Islet precursor cell (in vitro differentiated cells): Measurements from ENCODE around the gene MTNR1A.

Source experiments
- DNase-seq: peaks from one replicate; pipeline ENCODE4 v3.0.0-alpha.2; 2018

Gene MTNR1A

DNA sequence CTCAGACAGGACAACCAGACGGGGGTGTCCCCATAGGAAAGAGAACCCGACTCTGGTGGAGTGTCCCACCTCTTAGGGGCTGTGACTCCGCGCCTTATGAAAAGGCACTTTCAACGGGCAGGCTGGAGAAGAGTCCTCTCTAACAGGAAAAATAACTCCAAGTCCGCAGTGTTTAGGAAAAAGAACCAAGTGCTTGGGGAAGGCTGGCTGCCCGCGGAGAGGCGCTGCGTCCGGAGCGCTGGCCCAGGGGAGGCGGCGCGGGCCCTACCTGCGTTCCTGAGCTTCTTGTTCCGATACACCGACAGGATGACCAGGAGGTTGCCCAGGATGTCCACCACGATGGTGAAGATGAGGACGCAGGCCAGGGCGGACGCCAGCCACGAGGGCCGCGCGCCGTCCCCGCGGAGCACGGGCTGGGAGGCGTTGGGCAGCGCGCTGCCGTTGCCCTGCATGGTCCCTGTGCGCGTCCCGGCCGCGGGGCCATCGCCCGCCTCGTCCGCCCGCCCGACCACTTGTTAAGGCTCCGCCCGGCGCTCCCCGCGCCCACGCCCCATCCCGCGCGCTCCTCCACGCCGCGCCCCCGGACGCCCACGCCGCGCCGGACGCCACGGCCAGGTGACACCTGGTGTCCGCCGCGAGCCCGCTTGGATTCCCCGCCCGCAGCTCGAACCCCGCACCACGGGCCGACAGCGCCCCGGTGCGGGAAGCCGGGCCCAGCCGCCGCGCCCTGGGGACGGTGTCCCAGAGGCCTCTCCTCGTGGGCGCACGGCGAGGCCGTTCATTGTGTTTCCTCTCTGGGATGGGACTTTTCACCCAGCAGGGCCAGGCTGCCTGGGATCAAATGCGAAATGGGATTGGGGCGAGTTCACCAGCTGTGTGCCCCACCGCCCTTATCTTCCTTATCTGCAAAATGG is at the start of gene MTNR1A:
Gene MTNR1A, minus strand, starts transcription at position 654 of the 914 bp plus-strand sequence. Its CDS starts 202 bp downstream, at position 452.
- DNase-seq = peak; percentile 75

DNA sequence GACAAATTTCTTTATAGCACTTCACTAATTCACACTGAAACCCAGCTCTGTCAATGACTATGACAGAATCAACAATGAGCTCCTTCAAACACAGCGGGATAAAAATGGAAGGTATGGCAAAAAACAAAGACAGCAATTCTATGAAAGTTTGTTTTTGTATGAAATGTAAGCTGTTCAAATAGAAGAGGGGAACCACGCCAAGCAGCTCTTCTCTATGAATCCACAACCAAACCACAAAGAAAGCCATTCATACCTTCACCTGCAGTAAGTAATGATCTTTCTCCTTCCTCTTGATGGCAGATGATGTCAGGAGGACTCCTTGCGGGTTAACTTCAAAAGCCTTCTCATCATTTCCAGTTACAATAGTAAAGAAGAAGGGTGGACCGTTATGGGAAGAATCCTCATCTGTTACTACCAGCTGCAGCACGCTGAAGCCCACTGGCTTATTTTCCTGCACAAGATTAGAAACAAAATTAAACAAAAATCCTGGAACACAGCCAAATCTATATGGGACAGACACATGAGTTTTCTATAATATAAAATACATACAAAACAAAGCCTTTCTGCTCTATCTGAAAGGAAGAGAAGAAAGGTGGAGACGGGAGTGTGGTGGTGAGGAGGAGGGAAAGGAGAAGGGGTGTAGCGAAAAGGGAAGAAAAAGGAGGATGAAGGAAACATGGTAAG is 48.9 kb upstream of the MTNR1A start:
- DNase-seq = no peak

DNA sequence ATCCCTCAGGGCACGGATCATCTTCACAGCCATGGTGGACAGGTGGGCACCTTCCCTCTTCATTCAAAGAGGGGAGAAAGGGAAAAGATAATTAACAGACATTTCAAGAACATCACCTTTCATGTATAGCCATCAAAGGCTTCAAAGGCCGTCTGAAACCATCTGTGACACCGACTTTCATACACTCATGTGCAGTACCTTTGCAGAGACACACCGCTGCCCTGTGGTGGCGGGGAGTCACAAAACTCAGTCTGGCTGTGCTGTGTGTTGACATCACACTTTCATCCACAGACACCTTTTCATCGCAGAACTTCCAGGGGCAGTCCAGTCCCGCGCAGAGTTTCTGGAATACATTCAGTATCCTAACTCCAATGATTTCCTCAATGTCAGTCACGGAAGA is 47.6 kb upstream of the MTNR1A start:
- no peak for DNase-seq

DNA sequence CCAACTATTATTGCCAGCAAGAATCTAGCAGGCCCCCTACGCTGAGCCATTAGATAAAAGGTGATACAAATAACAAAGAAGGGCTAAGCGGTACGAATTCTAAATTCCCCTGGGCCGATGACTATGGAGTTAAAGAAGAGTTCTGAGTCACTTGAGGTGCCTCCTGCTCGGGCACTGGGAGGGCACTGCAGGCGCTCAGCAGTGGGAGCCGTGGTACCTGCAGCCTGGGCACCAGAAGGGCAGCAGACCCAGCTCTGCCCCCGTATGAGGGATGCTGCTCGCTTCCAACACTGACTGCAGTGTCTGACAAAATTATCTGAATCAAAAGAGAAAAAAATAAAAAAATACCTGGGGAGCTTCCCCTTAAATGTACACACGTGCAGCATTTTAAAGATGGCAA is 44.1 kb upstream of the MTNR1A start:
- no peak for DNase-seq

DNA sequence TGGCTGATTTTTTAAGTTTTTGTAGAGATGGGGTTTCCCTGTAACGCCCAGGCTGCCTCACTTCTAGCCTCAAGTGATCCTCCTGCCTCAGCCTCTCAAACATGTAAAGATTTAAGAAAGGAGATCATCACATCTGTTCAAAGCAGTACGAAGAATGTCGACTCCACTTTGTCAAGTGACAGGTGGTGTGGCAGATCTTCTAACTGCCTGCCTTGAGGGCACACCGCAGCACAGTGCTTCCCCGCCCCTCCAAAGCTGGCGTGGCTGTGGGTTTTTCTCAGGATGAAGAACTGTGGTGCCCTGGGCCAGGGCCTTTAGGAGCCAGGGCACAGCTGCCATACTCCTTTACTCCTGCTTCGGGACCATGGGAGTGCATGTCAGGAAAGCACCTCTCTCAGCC is 43.3 kb upstream of the MTNR1A start:
- no peak for DNase-seq

DNA sequence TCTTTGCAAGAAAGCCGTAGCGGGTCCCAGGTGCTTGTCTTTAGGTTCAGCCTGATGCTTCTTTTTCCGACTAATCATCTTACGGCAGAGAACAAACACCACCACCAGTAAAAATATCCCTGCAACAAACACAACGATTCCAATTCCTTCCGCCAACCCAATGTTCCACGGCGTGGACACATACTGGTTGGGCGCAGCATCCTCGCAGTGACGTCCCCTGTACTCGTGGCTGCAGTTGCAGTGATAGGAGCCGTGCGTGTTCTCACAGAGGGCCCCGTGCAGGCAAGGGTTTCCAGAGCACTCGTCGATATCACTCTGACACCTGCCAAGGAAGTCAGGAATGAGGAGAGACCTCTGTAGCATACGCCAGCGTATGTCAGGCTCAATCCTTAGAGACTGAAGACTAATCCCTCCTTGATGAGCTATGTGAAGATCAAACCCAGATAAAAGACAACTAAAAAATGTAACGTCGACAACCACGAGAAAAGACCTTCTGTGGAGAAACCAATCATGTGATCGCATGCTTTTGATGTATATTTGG is 41.6 kb upstream of the MTNR1A start:
- DNase-seq = no peak

DNA sequence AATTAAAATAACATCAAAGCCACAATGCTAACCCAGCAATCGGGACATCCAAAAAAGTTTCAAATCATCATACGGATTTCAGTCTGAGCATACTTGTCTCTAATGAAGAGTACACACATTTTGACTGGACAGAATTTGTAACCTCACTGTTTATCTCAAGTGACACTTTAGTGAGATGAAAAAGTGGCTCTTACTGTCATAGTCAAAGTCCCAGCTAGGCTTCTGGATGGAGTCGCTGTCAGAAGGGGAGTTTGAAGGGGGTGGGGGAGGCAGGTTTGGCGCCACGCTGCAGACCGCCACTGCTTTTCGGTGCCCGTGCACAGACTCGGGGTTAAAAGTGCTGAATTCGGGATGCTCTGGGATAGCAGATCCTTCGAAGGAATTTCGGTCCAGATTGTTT is 41.0 kb upstream of the MTNR1A start:
- no peak for DNase-seq

GRCh38 chr4:186593587-186593973 is 38.2 kb upstream of the MTNR1A start:
- no peak for DNase-seq

GRCh38 chr4:186592966-186593586 is 37.7 kb upstream of the MTNR1A start:
- DNase-seq = no peak

GRCh38 chr4:186592445-186592844 is 37.1 kb upstream of the MTNR1A start:
- DNase-seq = no peak

DNA sequence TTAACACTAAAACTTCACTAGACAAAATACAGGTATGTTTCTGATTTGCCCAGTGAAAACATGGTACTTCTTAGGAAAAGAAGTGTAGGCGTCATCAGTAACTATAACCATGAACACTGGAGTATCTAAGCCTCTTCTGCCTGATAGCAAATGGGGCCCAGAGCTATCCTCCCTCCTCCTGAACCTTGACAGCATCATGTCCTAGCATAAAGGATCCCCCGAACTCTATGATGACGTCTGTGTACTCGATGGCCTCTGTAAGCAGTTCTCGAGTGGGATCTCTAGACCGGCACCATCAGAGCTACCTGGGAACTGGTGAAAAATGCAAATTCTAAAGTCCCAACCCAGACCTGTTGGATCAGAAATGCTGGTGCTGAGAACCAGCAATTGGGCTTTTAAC is 36.3 kb upstream of the MTNR1A start:
- no peak for DNase-seq

GRCh38 chr4:186588503-186588902 is 33.1 kb upstream of the MTNR1A start:
- no peak for DNase-seq

DNA sequence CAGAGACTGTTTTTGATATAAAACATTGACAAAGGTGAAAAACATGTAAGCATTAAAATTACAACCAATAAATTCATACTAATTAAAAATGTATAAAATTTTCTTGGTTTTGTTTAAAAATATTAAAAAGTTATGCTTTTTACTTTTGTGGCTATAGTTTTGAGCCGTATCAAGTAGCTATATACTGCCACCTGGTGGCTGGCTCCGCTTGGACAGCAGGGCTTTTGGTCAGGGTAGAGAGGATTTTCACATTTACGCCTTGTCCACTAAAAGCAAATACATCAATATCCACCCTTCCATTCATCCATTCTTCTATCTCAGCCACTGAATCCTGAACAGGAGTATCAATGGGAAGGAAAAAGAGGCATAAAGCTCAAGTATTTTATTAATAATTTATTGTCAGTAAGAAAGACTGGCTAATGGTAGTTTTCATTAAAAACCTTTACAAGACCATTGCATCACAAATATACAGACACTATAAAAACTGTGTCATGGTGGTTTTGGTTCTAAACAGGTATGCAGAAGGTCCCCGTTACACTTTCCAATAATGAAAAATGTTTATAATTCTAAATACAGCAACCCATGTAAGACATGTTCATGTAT is 32.1 kb upstream of the MTNR1A start:
- DNase-seq = no peak

DNA sequence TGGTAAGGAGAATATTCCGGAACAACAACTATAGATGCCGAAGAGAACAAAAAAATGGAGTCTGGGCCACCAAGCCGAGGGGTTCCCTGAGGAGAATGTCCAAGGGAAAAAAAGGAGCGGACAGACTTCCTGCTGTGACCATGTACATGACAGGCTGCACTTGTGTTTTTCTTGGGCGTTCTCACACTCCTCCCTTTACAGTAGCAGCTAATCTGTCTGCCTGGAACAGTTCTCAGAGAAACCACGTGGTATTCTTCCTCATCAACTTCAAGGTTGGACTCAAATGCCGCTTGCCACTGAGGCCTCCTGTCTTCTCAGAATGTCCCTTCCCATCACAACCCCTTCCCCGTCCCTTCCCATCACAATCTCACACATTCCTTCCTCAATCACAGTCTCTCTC is 30.8 kb upstream of the MTNR1A start:
- no peak for DNase-seq

GRCh38 chr4:186584912-186585311 is 29.5 kb upstream of the MTNR1A start:
- DNase-seq = no peak

- DNase-seq = no peak
Observed at GRCh38 chr4:186581421-186581820, 26.1 kb upstream of the MTNR1A start.

DNA sequence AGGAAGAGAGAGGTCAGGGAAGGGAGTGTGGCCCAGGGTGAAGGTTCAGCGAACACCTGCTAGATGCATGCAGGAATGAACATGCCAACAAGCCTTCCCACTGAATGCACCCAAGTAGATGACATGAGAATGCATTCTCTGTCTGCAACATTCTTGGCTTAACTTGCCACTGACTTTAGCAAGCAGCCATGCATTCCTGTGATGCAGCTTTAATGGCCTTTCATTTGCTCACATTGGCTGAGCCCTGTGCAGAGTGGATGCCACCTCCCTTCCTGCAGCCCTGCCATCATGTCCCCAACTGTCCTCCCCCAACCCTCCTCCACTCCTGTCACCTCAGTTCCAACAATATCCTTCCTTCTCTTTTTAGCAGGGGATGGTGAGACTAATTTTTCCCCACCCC is 25.3 kb upstream of the MTNR1A start:
- no peak for DNase-seq

DNA sequence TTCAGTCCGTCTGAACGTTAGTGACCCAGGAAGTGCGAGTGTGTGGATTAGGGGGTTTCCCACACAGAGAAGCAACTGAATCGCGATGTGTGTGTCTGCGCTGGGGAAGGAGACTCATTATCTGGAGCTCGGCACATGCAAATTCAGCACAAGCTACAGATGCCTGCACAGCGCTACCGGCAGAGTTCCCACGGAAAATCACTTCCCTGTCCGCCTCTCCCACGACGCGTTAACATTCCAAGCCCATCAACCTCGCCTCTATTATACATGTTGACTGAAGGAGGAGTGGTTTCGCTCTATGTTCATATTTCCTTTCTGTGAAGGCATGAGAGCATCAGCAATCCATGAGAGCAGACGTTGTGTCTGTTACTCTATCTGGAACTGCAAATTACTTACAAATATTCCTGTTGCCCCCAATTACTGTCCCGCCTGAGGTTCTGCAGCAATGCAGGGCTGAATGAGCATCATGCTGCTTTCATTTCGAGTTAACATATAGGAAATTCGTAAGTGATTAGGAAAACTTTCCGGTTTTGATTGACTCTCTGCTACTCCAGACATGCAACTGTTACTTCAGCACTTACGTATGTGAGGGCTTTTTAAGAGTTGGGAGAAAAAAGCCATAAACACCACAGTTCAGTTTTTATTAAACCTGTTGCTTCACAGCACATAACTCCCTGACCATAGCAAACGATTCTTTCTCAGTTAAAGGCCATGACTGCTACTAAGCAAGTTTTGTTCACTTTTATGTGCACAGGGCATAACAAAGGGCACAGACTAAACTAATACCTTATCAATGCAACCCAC is 15.0 kb upstream of the MTNR1A start:
- peak; percentile 85 for DNase-seq

GRCh38 chr4:186569533-186570192 is 14.3 kb upstream of the MTNR1A start:
- DNase-seq = no peak

- DNase-seq = no peak
Observed at GRCh38 chr4:186566068-186566467, 10.7 kb upstream of the MTNR1A start.

- no peak for DNase-seq
Observed at GRCh38 chr4:186563761-186564160, 8.4 kb upstream of the MTNR1A start.

DNA sequence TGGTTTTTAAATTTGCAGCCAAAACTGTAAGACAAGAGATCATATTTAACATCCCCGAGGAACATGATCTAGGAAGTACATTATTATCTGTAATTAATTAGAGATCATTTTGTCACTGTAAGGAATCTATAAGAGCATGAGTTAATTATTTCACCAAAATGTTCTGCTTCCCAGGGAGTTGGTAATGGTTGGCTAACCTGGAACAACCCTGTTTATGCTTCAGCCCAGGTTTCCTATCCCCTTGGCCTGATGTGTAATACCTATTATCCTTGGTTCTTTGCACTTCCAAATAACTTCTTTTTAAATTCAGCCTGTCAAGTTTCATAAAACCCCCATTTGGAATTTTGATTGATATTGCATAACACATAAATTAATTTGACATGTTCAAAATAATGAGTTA is 6.4 kb upstream of the MTNR1A start:
- no peak for DNase-seq
